ENCODE data around the gene SPEG.

The SPEG gene

DNA sequence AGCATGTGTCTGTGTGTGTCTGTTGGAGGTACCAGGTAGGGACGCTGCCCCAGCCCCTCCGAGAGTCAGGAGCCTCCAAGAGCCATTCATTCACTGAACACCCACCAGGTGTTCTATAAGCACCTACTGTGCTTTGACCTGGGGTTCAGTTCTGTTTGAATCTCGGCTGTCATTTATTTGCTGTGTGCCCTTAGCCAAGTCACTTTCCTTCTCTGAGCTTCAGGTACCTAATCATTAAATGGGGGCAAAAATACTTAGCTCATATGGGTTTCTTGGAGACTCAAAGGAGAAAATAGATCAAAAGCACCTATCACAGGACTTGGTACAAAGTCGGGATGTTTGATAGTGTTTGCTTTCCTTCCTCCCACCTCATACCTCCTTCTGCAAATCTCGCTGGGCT lies 92.8 kb downstream of the SPEG start:
- DNase-seq (ENCODE audit: low read depth), result no peak
- H3K4me3 ChIP-seq (ENCODE audit: control insufficient read depth, low read depth, low read length), result no peak overlapping the region
- TF ChIP-seq CTCF (conservative IDR thresholded peaks at IDR 0.05; ENCODE audit: control insufficient read depth, insufficient read depth, low read depth, low read length), result no peak

- H3K4me3 ChIP-seq (ENCODE audit: control insufficient read depth, low read depth, low read length), result peak overlapping the region; percentile 10
- peak; percentile 76 for DNase-seq (ENCODE audit: low read depth)
Measured at GRCh38 chr2:219530048-219530963, 95.7 kb downstream of the SPEG start.

GRCh38 chr2:219531639-219532377 lies 97.2 kb downstream of the SPEG start:
- no peak overlapping the region for H3K4me3 ChIP-seq (ENCODE audit: control insufficient read depth, low read depth, low read length)
- no peak for TF ChIP-seq CTCF (conservative IDR thresholded peaks at IDR 0.05; ENCODE audit: control insufficient read depth, insufficient read depth, low read depth, low read length)
- no peak for DNase-seq (ENCODE audit: low read depth)

More at GRCh38 chr2:219530048-219530963, 95.7 kb downstream of the SPEG start:
- TF ChIP-seq CTCF (conservative IDR thresholded peaks at IDR 0.05; ENCODE audit: control insufficient read depth, insufficient read depth, low read depth, low read length), result peak; percentile 95

GRCh38 chr2:219532378-219532649 lies 97.7 kb downstream of the SPEG start:
- no peak for DNase-seq (ENCODE audit: low read depth)

DNA sequence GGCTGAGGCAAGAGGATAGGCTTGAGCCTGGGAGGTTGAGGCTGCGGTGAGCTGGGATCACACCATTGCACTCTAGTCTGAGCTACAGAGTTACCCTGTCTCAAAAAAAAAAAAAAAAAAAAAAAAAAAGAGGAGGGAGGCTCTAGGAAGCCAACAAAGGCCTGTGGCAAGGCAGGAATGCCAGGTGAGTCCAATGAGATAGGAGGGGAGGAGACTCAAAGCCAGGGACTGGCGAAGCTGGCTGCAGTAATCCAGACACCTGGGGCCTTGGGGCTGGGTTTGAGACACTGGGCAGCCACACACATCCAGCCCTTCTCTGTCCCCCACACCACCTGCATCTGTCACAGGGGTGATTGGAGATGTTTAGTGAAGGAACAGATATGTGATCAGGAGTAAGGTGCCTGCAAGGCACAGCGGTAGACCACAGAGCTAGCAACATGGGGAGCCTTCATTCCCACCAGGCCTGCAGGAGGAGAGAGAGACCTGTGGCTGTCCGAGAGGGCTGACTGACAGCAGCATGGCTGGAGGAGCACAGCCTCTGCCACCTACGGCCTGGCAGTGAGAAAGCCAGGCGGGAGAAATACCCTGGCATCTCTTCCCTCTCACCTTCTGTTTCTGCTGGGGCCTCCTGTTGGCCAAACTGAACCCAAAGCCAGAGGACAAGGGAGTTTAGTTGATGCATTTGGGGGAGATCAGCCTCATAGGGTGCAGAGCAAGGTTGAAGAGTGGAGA lies 99.5 kb downstream of the SPEG start:
- DNase-seq (ENCODE audit: low read depth), result no peak
- no peak overlapping the region for H3K4me3 ChIP-seq (ENCODE audit: control insufficient read depth, low read depth, low read length)
- TF ChIP-seq CTCF (conservative IDR thresholded peaks at IDR 0.05; ENCODE audit: control insufficient read depth, insufficient read depth, low read depth, low read length), result no peak

More at GRCh38 chr2:219532378-219532649, 97.7 kb downstream of the SPEG start:
- H3K4me3 ChIP-seq (ENCODE audit: control insufficient read depth, low read depth, low read length), result no peak overlapping the region
- TF ChIP-seq CTCF (conservative IDR thresholded peaks at IDR 0.05; ENCODE audit: control insufficient read depth, insufficient read depth, low read depth, low read length), result no peak

DNA sequence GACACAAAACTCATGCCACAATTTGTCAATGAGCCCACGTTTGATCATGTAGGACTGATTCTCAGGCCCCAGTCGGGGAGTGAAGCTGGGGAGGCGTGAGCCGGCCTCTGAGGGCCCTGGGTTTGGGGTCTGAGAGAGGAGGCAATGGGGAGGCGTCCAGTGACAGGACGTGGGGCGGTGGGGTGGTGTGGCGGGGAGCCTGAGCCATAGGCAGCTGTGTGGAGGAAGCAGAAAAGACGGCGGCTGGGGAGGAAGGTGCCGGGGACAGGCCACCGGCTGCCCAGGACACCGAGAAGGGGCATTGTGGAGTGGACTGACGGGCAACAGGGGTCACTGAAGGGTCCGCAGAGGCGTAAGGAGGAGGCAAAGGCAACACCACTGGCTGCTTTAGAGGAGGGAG lies 101.8 kb downstream of the SPEG start:
- no peak for DNase-seq (ENCODE audit: low read depth)
- TF ChIP-seq CTCF (conservative IDR thresholded peaks at IDR 0.05; ENCODE audit: control insufficient read depth, insufficient read depth, low read depth, low read length), result no peak
- no peak overlapping the region for H3K4me3 ChIP-seq (ENCODE audit: control insufficient read depth, low read depth, low read length)

Data from fibroblast of mammary gland (primary cell).